HG03457 (cell line): ENCODE results near the gene NTN1.

Experiments
- ATAC-seq: cut with Tn5 transposase; IDR thresholded peaks from one replicate; pipeline ENCODE4 v1.9.1; 2021; ENCODE audit warnings: moderate number of reproducible peaks; ENCODE audit not compliant: unreplicated experiment

NTN1 gene

GRCh38 chr17:9229160-9229825, 208.0 kb downstream of the NTN1 start:
- no peak for ATAC-seq

GRCh38 chr17:9229826-9230201, 208.5 kb downstream of the NTN1 start:
- no peak for ATAC-seq

- no peak for ATAC-seq
Measured at GRCh38 chr17:9230346-9230745, 209.0 kb downstream of the NTN1 start.

- ATAC-seq: no peak
Measured at GRCh38 chr17:9230861-9231260, 209.6 kb downstream of the NTN1 start.

- ATAC-seq: no peak
Measured at GRCh38 chr17:9231449-9232154, 210.3 kb downstream of the NTN1 start.

- no peak for ATAC-seq
Measured at GRCh38 chr17:9232155-9232475, 210.8 kb downstream of the NTN1 start.

GRCh38 chr17:9232591-9233270, 211.4 kb downstream of the NTN1 start:
- no peak for ATAC-seq

GRCh38 chr17:9233271-9233599, 211.9 kb downstream of the NTN1 start:
- ATAC-seq: no peak

GRCh38 chr17:9233761-9234160, 212.5 kb downstream of the NTN1 start:
- no peak for ATAC-seq

- no peak for ATAC-seq
Measured at GRCh38 chr17:9234389-9234945, 213.2 kb downstream of the NTN1 start.

- no peak for ATAC-seq
Measured at GRCh38 chr17:9235346-9235745, 214.0 kb downstream of the NTN1 start.

- ATAC-seq: no peak
Measured at GRCh38 chr17:9236286-9237052, 215.2 kb downstream of the NTN1 start.

- ATAC-seq: no peak
Measured at GRCh38 chr17:9237053-9237410, 215.7 kb downstream of the NTN1 start.

GRCh38 chr17:9237661-9238301, 216.5 kb downstream of the NTN1 start:
- ATAC-seq: no peak

GRCh38 chr17:9238340-9239245, 217.3 kb downstream of the NTN1 start:
- ATAC-seq: no peak

- no peak for ATAC-seq
Measured at GRCh38 chr17:9239246-9239792, 218.0 kb downstream of the NTN1 start.

GRCh38 chr17:9239793-9240658, 218.7 kb downstream of the NTN1 start:
- ATAC-seq: no peak

GRCh38 chr17:9240659-9241370, 219.5 kb downstream of the NTN1 start:
- ATAC-seq: no peak
